Left lung (tissue), 10 donors: ENCODE data around the gene ADAM12. TPM values are rescaled to one million over a fixed set of nuclear protein-coding genes. Genes with fewer than 3 reads are reported as not detected.

Experiments used
- ATAC-seq: fragments of 200-7000 bp; cut with Tn5 transposase; one replicate; pipeline ENCODE4 v1.9.1; 2020; ENCODE audit warnings: moderate library complexity
- DNase-seq, 4 donors: peaks; one replicate each; pipeline ENCODE4 v3.0.0-alpha.2; 2013 to 2020
- H3K27ac ChIP-seq, 2 donors: fragments of 200-600 bp; sonication (generic) in 1 of 2; one replicate each; pipeline versions ENCODE4 v1.5.0 to v1.8.0; 2020 to 2021
- H3K27me3 ChIP-seq, 2 donors: fragments of 200-600 bp; sonication (generic) in 1 of 2; one replicate each; pipeline versions ENCODE4 v1.5.0 to v1.8.0; 2020 to 2021
- H3K36me3 ChIP-seq, 2 donors: fragments of 200-600 bp; sonication (generic) in 1 of 2; one replicate each; pipeline versions ENCODE4 v1.5.0 to v1.8.0; 2020 to 2021
- H3K4me1 ChIP-seq, 2 donors: fragments of 200-600 bp; one replicate each; pipeline ENCODE4 v1.8.0; 2021
- H3K4me3 ChIP-seq, 2 donors: fragments of 200-600 bp; sonication (generic) in 1 of 2; one replicate each; pipeline versions ENCODE4 v1.5.0 to v1.8.0; 2020 to 2021; ENCODE audit warnings: mild to moderate bottlenecking in 1 of 2
- H3K9me3 ChIP-seq, 2 donors: fragments of 200-600 bp; sonication (generic) in 1 of 2; one replicate each; pipeline versions ENCODE4 v1.5.0 to v1.8.0; 2020 to 2021
- CTCF ChIP-seq, 2 donors: fragments of 200-600 bp; sonication (generic) in 1 of 2; IDR thresholded peaks; one replicate each; pipeline versions ENCODE4 v1.5.0 to v1.8.0; 2021; ENCODE audit warnings: antibody characterized with exemption in 2 of 2
- intact Hi-C, 2 donors: fragments of 100-400 bp; cut with DNase I; formaldehyde crosslinking; loops; one replicate each; pipeline versions ENCODE4 v1.11.2 to v1.14.2; 2022
- polyA plus RNA-seq, 6 donors: library from polyadenylated mRNA; unstranded; fragments of 120-200 nt; gene quantifications; one replicate each; pipeline ENCODE4 v1.2.1, GENCODE V29; 2013; ENCODE audit not compliant: insufficient read length in 6 of 6
- total RNA-seq, 2 donors: library from RNA; stranded (reverse); fragmentation: NEBNext Ultra II Directional; extraction: Animal tissue kit (Norgen Biotek cat#: 25700); gene quantifications; one replicate each; pipeline ENCODE4 v1.2.1, GENCODE V29; 2021
- donor health status: DM: no; HTN: yes; CAD: no.
- donor health status: DM: no; HTN: no; CAD: no.

Gene ADAM12
- total and polyA plus RNA-seq, 8 donors, result 2.6 to 22.4 (median 10.7) TPM

- Histone ChIP-seq H3K4me3 (no peak overlapping the region), H3K27ac (no peak overlapping the region), H3K4me1 (no peaks in the 10 kb centered on the region), H3K36me3 (no peaks in the 10 kb centered on the region), H3K9me3 (no peaks in the 10 kb centered on the region), H3K27me3 (no peaks in the 10 kb centered on the region)
- intact Hi-C loops, result no loop called here
- DNase-seq (no peak), ATAC-seq (no peak)
- TF ChIP-seq CTCF (IDR thresholded peaks at IDR 0.05), result no peak
These were observed 111.1 kb downstream of the ADAM12 start for GRCh38 chr10:126277181-126277580.

GRCh38 chr10:126272526-126272925 lies 115.8 kb downstream of the ADAM12 start:
- Histone ChIP-seq H3K4me3 (no peak overlapping the region), H3K4me1 (no peaks in the 10 kb centered on the region), H3K27ac (no peak overlapping the region), H3K27me3 (no peaks in the 10 kb centered on the region), H3K36me3 (no peaks in the 10 kb centered on the region), H3K9me3 (no peaks in the 10 kb centered on the region)
- ATAC-seq, result no peak
- intact Hi-C loops, result no loop called here
- DNase-seq, result no peak
- TF ChIP-seq CTCF (IDR thresholded peaks at IDR 0.05), result no peak

GRCh38 chr10:126270111-126270510 lies 118.2 kb downstream of the ADAM12 start:
- Histone ChIP-seq H3K9me3 (no peaks in the 10 kb centered on the region), H3K4me1 (no peaks in the 10 kb centered on the region), H3K36me3 (no peaks in the 10 kb centered on the region), H3K4me3 (no peak overlapping the region), H3K27me3 (no peaks in the 10 kb centered on the region), H3K27ac (no peak overlapping the region)
- TF ChIP-seq CTCF (IDR thresholded peaks at IDR 0.05), result no peak
- intact Hi-C loops, result no loop called here
- ATAC-seq (no peak), DNase-seq (no peak)

GRCh38 chr10:126268013-126268920 lies 120.0 kb downstream of the ADAM12 start:
- no peaks in the 10 kb centered on the region for H3K36me3 ChIP-seq
- no peak overlapping the region for H3K27ac ChIP-seq
- ATAC-seq (no peak), DNase-seq (no peak)
- TF ChIP-seq CTCF (IDR thresholded peaks at IDR 0.05), result no peak
- no peaks in the 10 kb centered on the region for H3K27me3 ChIP-seq
- H3K4me1 ChIP-seq, result no peaks in the 10 kb centered on the region
- no peak overlapping the region for H3K4me3 ChIP-seq
- H3K9me3 ChIP-seq, result no peaks in the 10 kb centered on the region
- intact Hi-C loops, result no loop called here

- H3K27ac ChIP-seq, result no peak overlapping the region
- H3K4me1 ChIP-seq, result no peaks in the 10 kb centered on the region
- no peak for TF ChIP-seq CTCF (IDR thresholded peaks at IDR 0.05)
- H3K4me3 ChIP-seq, result no peak overlapping the region
- H3K9me3 ChIP-seq, result no peaks in the 10 kb centered on the region
- no peak for DNase-seq
- no peak for ATAC-seq
- intact Hi-C loops, result no loop called here
- H3K36me3 ChIP-seq, result no peaks in the 10 kb centered on the region
- no peaks in the 10 kb centered on the region for H3K27me3 ChIP-seq
These were observed 123.9 kb downstream of the ADAM12 start for GRCh38 chr10:126264102-126265018.
